HEK293 (cell line): ENCODE measurements around the gene TNFRSF14.

Experiments used
- EGR2 ChIP-seq: fragments of 450-650 bp; formaldehyde crosslinking; IDR thresholded peaks from 2 replicates; pipeline ENCODE4 v1.5.1; 2016; ENCODE audit warnings: low read depth, missing biosample characterization, missing genetic modification characterization
- FEZF1 ChIP-seq: fragments of 450-650 bp; formaldehyde crosslinking; IDR thresholded peaks from 2 replicates; pipeline ENCODE4 v1.5.1; 2016; ENCODE audit warnings: missing biosample characterization, missing genetic modification characterization
- GLIS2 ChIP-seq: fragments of 450-650 bp; formaldehyde crosslinking; IDR thresholded peaks from 2 replicates; pipeline ENCODE4 v1.5.1; 2016; ENCODE audit warnings: missing biosample characterization, missing genetic modification characterization
- HOXD13 ChIP-seq: sonication (generic); formaldehyde crosslinking; IDR thresholded peaks from 2 replicates; pipeline ENCODE4 v1.8.0; 2022; ENCODE audit warnings: missing genetic modification reagents, borderline replicate concordance
- KLF1 ChIP-seq: fragments of 450-650 bp; formaldehyde crosslinking; IDR thresholded peaks from 2 replicates; pipeline ENCODE4 v1.5.1; 2016; ENCODE audit warnings: missing biosample characterization, missing genetic modification characterization
- KLF16 ChIP-seq: fragments of 450-650 bp; formaldehyde crosslinking; IDR thresholded peaks from 2 replicates; pipeline ENCODE4 v1.5.1; 2017; ENCODE audit warnings: missing biosample characterization, missing genetic modification characterization
- KLF9 ChIP-seq: fragments of 450-650 bp; formaldehyde crosslinking; IDR thresholded peaks from 2 replicates; pipeline ENCODE4 v1.5.1; 2016; ENCODE audit warnings: missing biosample characterization, missing genetic modification characterization, low read depth
- MYNN ChIP-seq: fragments of 450-650 bp; formaldehyde crosslinking; IDR thresholded peaks from 2 replicates; pipeline ENCODE4 v1.5.1; 2016; ENCODE audit warnings: missing biosample characterization, missing genetic modification characterization, borderline replicate concordance
- OVOL3 ChIP-seq: fragments of 450-650 bp; formaldehyde crosslinking; IDR thresholded peaks from 2 replicates; pipeline ENCODE4 v1.5.1; 2016; ENCODE audit warnings: missing biosample characterization, missing genetic modification characterization
- PATZ1 ChIP-seq: fragments of 450-650 bp; formaldehyde crosslinking; IDR thresholded peaks from 2 replicates; pipeline ENCODE4 v1.5.1; 2016; ENCODE audit warnings: missing biosample characterization, missing genetic modification characterization
- SP2 ChIP-seq: fragments of 450-650 bp; formaldehyde crosslinking; IDR thresholded peaks from 2 replicates; pipeline ENCODE4 v1.5.1; 2016; ENCODE audit warnings: missing biosample characterization, missing genetic modification characterization
- SP7 ChIP-seq: fragments of 450-650 bp; formaldehyde crosslinking; IDR thresholded peaks from 2 replicates; pipeline ENCODE4 v1.5.1; 2016; ENCODE audit warnings: missing biosample characterization, missing genetic modification characterization
- YY1 ChIP-seq: fragments of 450-650 bp; formaldehyde crosslinking; IDR thresholded peaks from 2 replicates; pipeline ENCODE4 v1.5.1; 2018; ENCODE audit warnings: missing biosample characterization, missing genetic modification characterization
- ZBTB48 ChIP-seq: fragments of 450-650 bp; formaldehyde crosslinking; IDR thresholded peaks from 2 replicates; pipeline ENCODE4 v1.5.1; 2016; ENCODE audit warnings: missing biosample characterization, missing genetic modification characterization
- ZBTB7A ChIP-seq: fragments of 450-650 bp; formaldehyde crosslinking; IDR thresholded peaks from 2 replicates; pipeline ENCODE4 v1.5.1; 2016; ENCODE audit warnings: low read depth, missing biosample characterization, missing genetic modification characterization
- ZNF112 ChIP-seq: fragments of 450-650 bp; formaldehyde crosslinking; IDR thresholded peaks from 2 replicates; pipeline ENCODE4 v1.5.0; 2017; ENCODE audit warnings: missing biosample characterization, missing genetic modification characterization
- ZNF148 ChIP-seq: fragments of 450-650 bp; formaldehyde crosslinking; IDR thresholded peaks from 2 replicates; pipeline ENCODE4 v1.5.0; 2017; ENCODE audit warnings: missing biosample characterization, missing genetic modification characterization, borderline replicate concordance
- ZNF16 ChIP-seq: fragments of 450-650 bp; formaldehyde crosslinking; IDR thresholded peaks from 2 replicates; pipeline ENCODE4 v1.5.1; 2016; ENCODE audit warnings: low read depth, missing biosample characterization, missing genetic modification characterization
- ZNF184 ChIP-seq: fragments of 450-650 bp; IDR thresholded peaks from 2 replicates; pipeline ENCODE4 v1.5.1; 2018; ENCODE audit warnings: missing biosample characterization, mild to moderate bottlenecking, missing genetic modification characterization
- ZNF23 ChIP-seq: fragments of 450-650 bp; formaldehyde crosslinking; IDR thresholded peaks from 2 replicates; pipeline ENCODE4 v1.5.1; 2016; ENCODE audit warnings: missing biosample characterization, missing genetic modification characterization, borderline replicate concordance
- ZNF239 ChIP-seq: fragments of 450-650 bp; formaldehyde crosslinking; IDR thresholded peaks from 2 replicates; pipeline ENCODE4 v1.5.1; 2016; ENCODE audit warnings: missing biosample characterization, missing genetic modification characterization
- ZNF248 ChIP-seq: fragments of 450-650 bp; formaldehyde crosslinking; IDR thresholded peaks from 2 replicates; pipeline ENCODE4 v1.5.1; 2017; ENCODE audit warnings: missing biosample characterization, missing genetic modification characterization
- ZNF266 ChIP-seq: fragments of 450-650 bp; formaldehyde crosslinking; IDR thresholded peaks from 2 replicates; pipeline ENCODE4 v1.5.1; 2016; ENCODE audit warnings: missing biosample characterization, missing genetic modification characterization, low read depth
- ZNF324 ChIP-seq: fragments of 450-650 bp; formaldehyde crosslinking; IDR thresholded peaks from 2 replicates; pipeline ENCODE4 v1.5.1; 2016; ENCODE audit warnings: missing biosample characterization, missing genetic modification characterization
- ZNF350 ChIP-seq: fragments of 450-650 bp; formaldehyde crosslinking; IDR thresholded peaks from 2 replicates; pipeline ENCODE4 v1.5.0; 2017; ENCODE audit warnings: missing biosample characterization, mild to moderate bottlenecking, missing genetic modification characterization
- ZNF416 ChIP-seq: fragments of 450-650 bp; formaldehyde crosslinking; IDR thresholded peaks from 2 replicates; pipeline ENCODE4 v1.5.1; 2016; ENCODE audit warnings: missing biosample characterization, missing genetic modification characterization
- ZNF433 ChIP-seq: fragments of 450-650 bp; formaldehyde crosslinking; IDR thresholded peaks from 2 replicates; pipeline ENCODE4 v1.5.1; 2016; ENCODE audit warnings: missing biosample characterization, missing genetic modification characterization, low read depth
- ZNF48 ChIP-seq: fragments of 450-650 bp; formaldehyde crosslinking; IDR thresholded peaks from 2 replicates; pipeline ENCODE4 v1.5.1; 2016; ENCODE audit warnings: missing biosample characterization, missing genetic modification characterization
- ZNF596 ChIP-seq: fragments of 450-650 bp; IDR thresholded peaks from 2 replicates; pipeline ENCODE4 v1.5.0; 2018; ENCODE audit warnings: missing biosample characterization, mild to moderate bottlenecking, missing genetic modification characterization, moderate library complexity
- ZNF600 ChIP-seq: fragments of 450-650 bp; formaldehyde crosslinking; IDR thresholded peaks from 2 replicates; pipeline ENCODE4 v1.5.1; 2016; ENCODE audit warnings: missing biosample characterization, missing genetic modification characterization
- ZNF639 ChIP-seq: fragments of 450-650 bp; formaldehyde crosslinking; IDR thresholded peaks from 2 replicates; pipeline ENCODE4 v1.5.1; 2016; ENCODE audit warnings: missing biosample characterization, missing genetic modification characterization
- ZNF645 ChIP-seq: fragments of 450-650 bp; formaldehyde crosslinking; IDR thresholded peaks from 2 replicates; pipeline ENCODE4; 2016; ENCODE audit warnings: missing biosample characterization, missing genetic modification characterization
- ZNF677 ChIP-seq: fragments of 450-650 bp; IDR thresholded peaks from 2 replicates; pipeline ENCODE4 v1.5.0; 2018; ENCODE audit warnings: missing biosample characterization, mild to moderate bottlenecking, missing genetic modification characterization, moderate library complexity
- ZNF837 ChIP-seq: fragments of 450-650 bp; formaldehyde crosslinking; IDR thresholded peaks from 2 replicates; pipeline ENCODE4 v1.5.1; 2016; ENCODE audit warnings: missing biosample characterization, missing genetic modification characterization
- ZSCAN16 ChIP-seq: fragments of 450-650 bp; formaldehyde crosslinking; IDR thresholded peaks from 2 replicates; pipeline ENCODE4 v1.5.1; 2016; ENCODE audit warnings: missing biosample characterization, missing genetic modification characterization
- ZXDB ChIP-seq: fragments of 450-650 bp; formaldehyde crosslinking; IDR thresholded peaks from 2 replicates; pipeline ENCODE4 v1.5.1; 2016; ENCODE audit warnings: missing biosample characterization, missing genetic modification characterization

The TNFRSF14 gene

GRCh38 chr1:2526824-2527555 is 29.2 kb upstream of the TNFRSF14 start (continued):
- TF ChIP-seq SP7 (tag by site-specific recombination) (peak; percentile 53; the same call in 1 of the 2 replicates), OVOL3 (no peak), ZNF239 (tag by site-specific recombination) (no peak), SP2 (tag by site-specific recombination) (peak; percentile 14; the same call in 1 of the 2 replicates), ZXDB (tag by site-specific recombination) (no peak), MYNN (peak; percentile 98), ZNF350 (tag by site-specific recombination) (no peak), ZBTB7A (no peak), ZNF416 (tag by site-specific recombination) (no peak), ZSCAN16 (tag by site-specific recombination) (no peak), FEZF1 (0 out of 2 replicates have a peak, but pooled peaks have one; percentile 31), ZNF433 (tag by site-specific recombination) (no peak), ZNF248 (tag by site-specific recombination) (no peak), KLF1 (tag by site-specific recombination) (peak; percentile 68; the same call in 1 of the 2 replicates), ZBTB48 (tag by site-specific recombination) (peak; percentile 75), GLIS2 (tag by site-specific recombination) (peak; percentile 71), ZNF837 (tag by site-specific recombination) (no peak), YY1 (no peak), PATZ1 (peak; percentile 35), KLF9 (tag by site-specific recombination) (0 out of 2 replicates have a peak, but pooled peaks have one; percentile 32), ZNF677 (tag by site-specific recombination) (no peak), EGR2 (tag by site-specific recombination) (peak; percentile 72), ZNF112 (tag by site-specific recombination) (no peak), ZNF596 (no peak), ZNF324 (no peak), ZNF645 (tag by site-specific recombination) (no peak), KLF16 (no peak), HOXD13 (CRISPR knock-in tag) (no peak), ZNF16 (tag by site-specific recombination) (no peak), ZNF184 (tag by site-specific recombination) (no peak), ZNF266 (tag by site-specific recombination) (no peak), ZNF23 (tag by site-specific recombination) (no peak), ZNF639 (tag by site-specific recombination) (no peak), ZNF148 (tag by site-specific recombination) (no peak), ZNF600 (tag by site-specific recombination) (0 out of 2 replicates have a peak, but pooled peaks have one; percentile 31), ZNF48 (tag by site-specific recombination) (no peak)
